Measurements from ENCODE around the gene SORT1. TPM values are rescaled to one million over a fixed set of nuclear protein-coding genes. Genes with fewer than 3 reads are reported as not detected.

Gene SORT1
- polyA plus RNA-seq, 1 donor from 2014 or later = 33.3 TPM

GRCh38 chr1:109269212-109269980, 128.3 kb downstream of the SORT1 start:
- H3F3A ChIP-seq (ENCODE audit: insufficient read depth, low read length, poor library complexity, severe bottlenecking) = no peaks in the 10 kb centered on the region
- no peaks in the 10 kb centered on the region for H3K9me2 ChIP-seq (ENCODE audit: insufficient read depth, low read length)
- no peaks in the 10 kb centered on the region for H4K20me1 ChIP-seq (ENCODE audit: insufficient read depth)
- no peak overlapping the region for H3K9ac ChIP-seq (ENCODE audit: low read length)
- no peaks in the 10 kb centered on the region for H3K9me3 ChIP-seq (ENCODE audit: low read length)
- no peaks in the 10 kb centered on the region for H3K27me3 ChIP-seq (ENCODE audit: insufficient read depth, low read depth, low read length)
- H3K4me2 ChIP-seq (ENCODE audit: low read length) = no peak overlapping the region
- TF ChIP-seq REST (IDR thresholded peaks at IDR 0.05; ENCODE audit: borderline replicate concordance) (no peak), CTCF (IDR thresholded peaks at IDR 0.05; ENCODE audit: poor library complexity, severe bottlenecking) (no peak), MXI1 (conservative IDR thresholded peaks at IDR 0.05; ENCODE audit: poor library complexity, severe bottlenecking) (no peak), SMC3 (conservative IDR thresholded peaks at IDR 0.05; ENCODE audit: poor library complexity) (no peak), POLR2AphosphoS5 (IDR thresholded peaks at IDR 0.05) (no peak), RAD21 (conservative IDR thresholded peaks at IDR 0.05) (no peak), TAF1 (IDR thresholded peaks at IDR 0.05; ENCODE audit: low read depth) (no peak), EZH2 (IDR thresholded peaks at IDR 0.05; ENCODE audit: borderline replicate concordance, insufficient read depth, low read length, poor library complexity, severe bottlenecking) (no peak), EP300 (conservative IDR thresholded peaks at IDR 0.05; ENCODE audit: poor library complexity, severe bottlenecking) (no peak)
- no peak overlapping the region for H2AFZ ChIP-seq (ENCODE audit: low read depth, low read length)
- peaks cover 5% of the 10 kb centered on the region for H3K36me3 ChIP-seq (ENCODE audit: insufficient read depth, low read length)
- no peak overlapping the region for H3K27ac ChIP-seq (ENCODE audit: low read length)
- no peak overlapping the region for H3K4me3 ChIP-seq (ENCODE audit: low read length)
- no peaks in the 10 kb centered on the region for H3K79me2 ChIP-seq (replicated peaks; ENCODE audit: insufficient read depth, low read length)

GRCh38 chr1:109268431-109269211, 129.1 kb downstream of the SORT1 start:
- Histone ChIP-seq H3K79me2 (replicated peaks; ENCODE audit: insufficient read depth, low read length) (no peaks in the 10 kb centered on the region), H3K36me3 (ENCODE audit: insufficient read depth, low read length) (peaks cover 5% of the 10 kb centered on the region), H3K9me3 (ENCODE audit: low read length) (no peaks in the 10 kb centered on the region), H2AFZ (ENCODE audit: low read depth, low read length) (no peak overlapping the region), H3K27ac (ENCODE audit: low read length) (no peak overlapping the region), H3K9me2 (ENCODE audit: insufficient read depth, low read length) (no peaks in the 10 kb centered on the region), H3K4me3 (ENCODE audit: low read length) (no peak overlapping the region), H3K27me3 (ENCODE audit: insufficient read depth, low read depth, low read length) (no peaks in the 10 kb centered on the region), H4K20me1 (ENCODE audit: insufficient read depth) (no peaks in the 10 kb centered on the region), H3K4me2 (ENCODE audit: low read length) (no peak overlapping the region), H3K9ac (ENCODE audit: low read length) (no peak overlapping the region), H3F3A (ENCODE audit: insufficient read depth, low read length, poor library complexity, severe bottlenecking) (no peaks in the 10 kb centered on the region)
- no peak for TF ChIP-seq RAD21 (conservative IDR thresholded peaks at IDR 0.05)
- no peak for TF ChIP-seq TAF1 (IDR thresholded peaks at IDR 0.05; ENCODE audit: low read depth)
- no peak for TF ChIP-seq EP300 (conservative IDR thresholded peaks at IDR 0.05; ENCODE audit: poor library complexity, severe bottlenecking)
- no peak for TF ChIP-seq EZH2 (IDR thresholded peaks at IDR 0.05; ENCODE audit: borderline replicate concordance, insufficient read depth, low read length, poor library complexity, severe bottlenecking)
- no peak for TF ChIP-seq MXI1 (conservative IDR thresholded peaks at IDR 0.05; ENCODE audit: poor library complexity, severe bottlenecking)
